MG63 (cell line): ENCODE data around the gene PKHD1. TPM values are rescaled to one million over a fixed set of nuclear protein-coding genes. Genes with fewer than 3 reads are reported as not detected.
"Not testable (repeated sequence)": the region's sequence is repeated elsewhere in the genome, so short reads cannot be mapped to it uniquely, and the experiment has no call there.

Experiments used
- DNase-seq: peaks from one replicate; pipeline ENCODE4 v3.0.0-alpha.2; 2020
- H3K27me3 ChIP-seq: fragments of 250-450 bp; sonication (Bioruptor Pico); 2 replicates; pipeline ENCODE4 v1.5.1; 2020; ENCODE audit warnings: mild to moderate bottlenecking, moderate library complexity
- H3K36me3 ChIP-seq: fragments of 250-450 bp; sonication (Bioruptor Pico); 2 replicates; pipeline ENCODE4 v1.5.1; 2020; ENCODE audit warnings: mild to moderate bottlenecking, moderate library complexity
- H3K4me3 ChIP-seq: fragments of 250-450 bp; sonication (Bioruptor Pico); 2 replicates; pipeline ENCODE4 v1.5.1; 2020; ENCODE audit warnings: mild to moderate bottlenecking, moderate library complexity
- H3K9me3 ChIP-seq: fragments of 250-450 bp; sonication (Bioruptor Pico); 2 replicates; pipeline ENCODE4 v1.5.1; 2020; ENCODE audit warnings: mild to moderate bottlenecking, moderate library complexity
- total RNA-seq: library from RNA; depleted of rRNA; stranded (reverse); fragments of >200 nt; shearing (Covaris generic); gene quantifications from 2 replicates; pipeline ENCODE4 v1.2.3, GENCODE V29; 2014; ENCODE audit warnings: low replicate concordance

Gene PKHD1
- total RNA-seq, 1 experiment from 2014 or later, result not detected

- Histone ChIP-seq H3K36me3 (no peaks in the 10 kb centered on the region), H3K9me3 (no peaks in the 10 kb centered on the region), H3K27me3 (no peaks in the 10 kb centered on the region), H3K4me3 (no peak overlapping the region)
- DNase-seq, result no peak
Observed at GRCh38 chr6:51932956-51933355, 154.5 kb downstream of the PKHD1 start.

DNA sequence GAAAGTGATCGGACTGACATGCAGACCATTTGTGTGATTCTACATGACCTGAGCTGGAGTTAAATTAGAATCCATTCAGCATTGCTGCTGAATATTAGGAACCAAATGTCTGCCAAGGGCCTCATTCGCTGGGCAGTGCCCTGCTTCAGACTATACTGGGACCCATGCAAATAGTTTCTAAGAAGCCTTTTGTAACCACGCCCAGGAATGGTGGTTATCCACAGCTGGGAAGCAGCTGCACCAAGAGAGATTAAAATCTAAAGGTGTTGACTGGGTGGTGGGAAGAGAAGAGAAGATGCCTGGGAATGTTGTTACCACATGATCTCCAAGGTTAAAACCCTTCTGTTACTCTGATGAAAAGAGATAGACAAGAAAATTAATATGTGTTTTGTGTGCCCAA lies 156.8 kb downstream of the PKHD1 start:
- Histone ChIP-seq H3K36me3 (no peaks in the 10 kb centered on the region), H3K4me3 (no peak overlapping the region), H3K9me3 (no peaks in the 10 kb centered on the region), H3K27me3 (no peaks in the 10 kb centered on the region)
- DNase-seq, result no peak

DNA sequence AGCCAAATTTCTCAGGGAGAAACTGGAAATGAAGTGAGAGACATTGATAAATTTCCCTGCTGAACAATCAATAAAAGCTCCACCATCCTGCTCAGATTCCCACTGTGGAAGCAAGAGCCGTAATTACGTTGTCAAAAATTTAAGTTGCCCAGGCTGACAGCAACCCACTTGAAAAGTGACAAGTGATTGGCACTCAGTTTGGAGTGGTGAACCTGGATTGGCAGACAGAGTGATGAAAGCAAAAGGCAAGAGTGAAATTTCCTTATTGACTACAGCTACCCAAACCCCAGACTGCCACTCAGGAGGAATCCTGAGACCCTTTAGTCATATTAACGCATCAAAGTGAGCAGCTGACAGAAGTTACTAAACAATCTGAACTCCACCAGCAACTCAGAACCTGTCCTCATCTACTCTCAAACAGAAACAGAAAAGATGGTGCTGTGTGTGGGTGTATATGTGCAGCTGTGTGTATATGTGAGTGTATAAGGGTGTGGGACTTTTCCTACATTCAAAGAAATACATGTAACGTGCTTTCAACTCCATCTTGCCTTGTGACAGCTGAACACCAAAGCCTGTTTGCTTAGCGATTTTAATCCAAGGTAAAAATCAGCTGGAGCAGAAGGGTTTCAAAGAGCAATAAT lies 157.4 kb downstream of the PKHD1 start:
- H3K27me3 ChIP-seq, result no peaks in the 10 kb centered on the region
- no peaks in the 10 kb centered on the region for H3K36me3 ChIP-seq
- H3K4me3 ChIP-seq, result no peak overlapping the region
- no peaks in the 10 kb centered on the region for H3K9me3 ChIP-seq
- no peak for DNase-seq

- no peaks in the 10 kb centered on the region for H3K27me3 ChIP-seq
- no peaks in the 10 kb centered on the region for H3K9me3 ChIP-seq
- no peak for DNase-seq
- no peaks in the 10 kb centered on the region for H3K36me3 ChIP-seq
- no peak overlapping the region for H3K4me3 ChIP-seq
Observed at GRCh38 chr6:51928320-51928719, 159.1 kb downstream of the PKHD1 start.

DNA sequence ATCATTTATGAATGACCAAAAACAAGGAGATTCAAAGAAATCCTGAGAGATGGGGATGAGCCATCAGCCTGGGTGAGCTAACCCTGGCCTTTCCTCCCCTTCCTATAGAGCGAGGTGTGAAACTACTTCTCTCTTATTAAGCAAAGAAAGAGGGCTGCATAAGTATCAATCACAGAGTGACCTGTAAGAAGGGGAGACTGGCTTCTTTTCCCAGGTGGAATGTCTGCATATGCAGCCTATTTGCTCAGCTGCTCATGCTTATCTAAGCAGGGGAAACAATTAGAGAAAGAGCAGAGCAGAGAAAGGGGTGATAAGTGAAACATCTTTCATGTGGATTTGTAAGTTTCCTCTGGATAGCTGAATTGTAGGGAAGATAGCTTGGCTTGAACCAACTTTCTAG lies 160.0 kb downstream of the PKHD1 start:
- H3K4me3 ChIP-seq, result no peak overlapping the region
- H3K27me3 ChIP-seq, result no peaks in the 10 kb centered on the region
- no peak for DNase-seq
- no peaks in the 10 kb centered on the region for H3K36me3 ChIP-seq
- no peaks in the 10 kb centered on the region for H3K9me3 ChIP-seq

DNA sequence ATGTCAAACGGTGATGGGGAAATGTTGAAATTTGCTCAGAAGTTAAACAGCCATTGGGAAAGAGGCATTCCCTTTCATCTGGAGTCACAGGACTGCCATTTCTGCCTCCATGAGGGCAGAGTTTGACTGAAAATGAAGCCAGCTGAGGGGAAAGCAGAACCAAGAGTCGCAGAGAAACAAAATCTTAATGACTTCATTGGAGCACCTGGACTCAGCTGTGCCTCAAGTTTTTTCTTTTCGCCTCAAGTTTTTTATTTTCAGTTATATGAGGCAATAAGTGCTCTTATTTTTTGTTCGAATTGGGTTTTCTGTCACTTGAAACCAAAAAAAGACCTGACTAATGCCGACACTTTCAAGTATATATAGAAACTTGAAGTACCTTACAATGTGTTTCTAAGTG lies 161.3 kb downstream of the PKHD1 start:
- Histone ChIP-seq H3K27me3 (no peaks in the 10 kb centered on the region), H3K9me3 (no peaks in the 10 kb centered on the region), H3K4me3 (no peak overlapping the region), H3K36me3 (no peaks in the 10 kb centered on the region)
- no peak for DNase-seq

DNA sequence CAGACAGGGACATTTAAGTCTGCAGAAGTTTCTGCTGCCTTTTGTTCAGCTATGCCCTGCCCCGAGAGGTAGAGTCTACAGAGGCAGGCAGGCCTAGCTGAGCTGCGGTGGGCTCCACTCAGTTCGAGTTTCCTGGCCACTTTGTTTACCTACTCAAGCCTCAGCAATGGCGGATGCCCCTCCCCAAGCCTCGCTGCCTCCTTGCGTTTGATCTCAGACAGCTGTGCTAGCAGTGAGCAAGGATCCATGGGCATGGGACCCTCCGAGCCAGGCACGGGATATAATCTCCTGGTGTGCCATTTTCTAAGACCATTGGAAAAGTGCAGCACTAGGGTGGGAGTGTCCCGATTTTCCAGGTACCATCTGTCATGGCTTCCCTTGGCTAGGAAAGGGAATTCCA lies 164.9 kb downstream of the PKHD1 start:
- not testable (repeated sequence) for DNase-seq, H3K9me3 ChIP-seq, H3K4me3 ChIP-seq, H3K27me3 ChIP-seq, H3K36me3 ChIP-seq

- not testable (repeated sequence) for H3K36me3 ChIP-seq, H3K27me3 ChIP-seq, DNase-seq, H3K4me3 ChIP-seq, H3K9me3 ChIP-seq
Observed at GRCh38 chr6:51918347-51918746, 169.1 kb downstream of the PKHD1 start.

GRCh38 chr6:51915098-51915497 lies 172.3 kb downstream of the PKHD1 start:
- DNase-seq, result no peak
- Histone ChIP-seq H3K4me3 (no peak overlapping the region), H3K27me3 (no peaks in the 10 kb centered on the region), H3K9me3 (no peaks in the 10 kb centered on the region), H3K36me3 (no peaks in the 10 kb centered on the region)

- Histone ChIP-seq H3K27me3 (no peaks in the 10 kb centered on the region), H3K9me3 (no peaks in the 10 kb centered on the region), H3K36me3 (no peaks in the 10 kb centered on the region), H3K4me3 (no peak overlapping the region)
- DNase-seq, result no peak
Observed at GRCh38 chr6:51913265-51913664, 174.1 kb downstream of the PKHD1 start.

DNA sequence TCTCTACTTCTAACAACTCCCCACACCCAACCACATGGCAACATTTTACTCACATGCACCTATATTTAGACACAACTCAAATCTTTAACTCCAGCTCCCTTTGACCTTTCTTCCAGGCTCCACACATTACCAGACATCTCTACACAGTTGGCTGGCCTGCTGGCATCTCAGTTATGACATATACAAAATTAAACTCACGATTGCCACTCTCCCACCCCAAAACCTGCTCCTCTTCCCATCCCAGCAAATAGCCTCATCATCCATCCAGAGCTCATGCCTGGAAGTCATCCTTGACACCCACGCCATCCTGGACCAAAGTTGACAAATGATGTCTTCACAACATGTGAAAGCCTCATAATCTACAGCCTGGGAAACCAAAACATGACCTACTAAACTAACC lies 176.6 kb downstream of the PKHD1 start:
- Histone ChIP-seq H3K9me3 (no peaks in the 10 kb centered on the region), H3K4me3 (no peak overlapping the region), H3K36me3 (no peaks in the 10 kb centered on the region), H3K27me3 (no peaks in the 10 kb centered on the region)
- DNase-seq, result no peak

GRCh38 chr6:51908243-51908642 lies 179.2 kb downstream of the PKHD1 start:
- no peak overlapping the region for H3K4me3 ChIP-seq
- no peak for DNase-seq

GRCh38 chr6:51901766-51902764 lies 185.3 kb downstream of the PKHD1 start:
- Histone ChIP-seq H3K4me3 (no peak overlapping the region), H3K9me3 (no peaks in the 10 kb centered on the region), H3K27me3 (no peaks in the 10 kb centered on the region), H3K36me3 (no peaks in the 10 kb centered on the region)
- no peak for DNase-seq

More at GRCh38 chr6:51908243-51908642, 179.2 kb downstream of the PKHD1 start:
- no peaks in the 10 kb centered on the region for H3K36me3 ChIP-seq
- H3K9me3 ChIP-seq, result no peaks in the 10 kb centered on the region
- no peaks in the 10 kb centered on the region for H3K27me3 ChIP-seq

- peak; percentile 11 for DNase-seq
- no peak overlapping the region for H3K4me3 ChIP-seq
- H3K9me3 ChIP-seq, result no peaks in the 10 kb centered on the region
- H3K27me3 ChIP-seq, result no peaks in the 10 kb centered on the region
- no peaks in the 10 kb centered on the region for H3K36me3 ChIP-seq
Observed at GRCh38 chr6:51893366-51893765, 194.0 kb downstream of the PKHD1 start.

DNA sequence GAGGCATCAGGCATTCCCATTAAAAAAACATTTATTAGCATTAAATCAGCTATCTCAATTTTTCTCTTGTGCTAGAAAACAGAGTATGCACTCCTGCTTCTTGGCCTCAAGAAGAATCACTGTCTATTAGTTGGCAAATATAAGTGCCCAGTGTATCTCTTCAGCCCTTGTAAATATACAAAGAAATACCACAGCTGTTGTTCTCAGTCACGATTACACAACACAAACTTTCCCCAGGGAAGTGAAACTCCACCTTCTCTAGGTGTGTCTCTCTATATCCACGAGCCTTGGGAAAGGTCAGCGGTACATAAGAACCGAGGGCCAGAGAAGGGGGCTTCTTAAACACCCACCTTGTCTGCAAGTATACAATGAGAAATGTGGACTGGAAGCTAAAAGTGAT lies 194.7 kb downstream of the PKHD1 start:
- Histone ChIP-seq H3K4me3 (no peak overlapping the region), H3K27me3 (no peaks in the 10 kb centered on the region), H3K9me3 (no peaks in the 10 kb centered on the region), H3K36me3 (no peaks in the 10 kb centered on the region)
- no peak for DNase-seq

GRCh38 chr6:51892339-51892738 lies 195.1 kb downstream of the PKHD1 start:
- H3K27me3 ChIP-seq, result no peaks in the 10 kb centered on the region
- no peaks in the 10 kb centered on the region for H3K9me3 ChIP-seq
- H3K36me3 ChIP-seq, result no peaks in the 10 kb centered on the region
- DNase-seq, result no peak
- no peak overlapping the region for H3K4me3 ChIP-seq

DNA sequence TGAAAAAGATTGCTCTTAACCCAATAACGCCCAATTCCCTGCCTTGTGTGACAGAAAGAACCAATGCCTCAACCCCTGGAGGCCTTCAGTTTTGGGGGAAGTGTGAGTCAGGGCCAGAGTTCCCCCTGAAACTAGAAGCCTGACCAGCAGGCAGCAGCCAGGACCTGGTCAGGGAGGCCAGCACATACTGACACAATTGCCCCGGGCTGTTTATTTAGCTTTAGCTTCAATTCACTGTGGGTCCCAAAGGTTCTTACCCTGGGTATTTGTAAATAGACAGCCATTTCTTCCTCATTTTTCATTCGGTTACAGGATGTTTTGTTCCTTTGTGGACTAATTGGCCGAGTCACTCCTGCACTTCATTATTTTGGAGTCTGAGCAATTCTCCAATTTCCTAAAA lies 195.6 kb downstream of the PKHD1 start:
- no peak overlapping the region for H3K4me3 ChIP-seq
- no peaks in the 10 kb centered on the region for H3K9me3 ChIP-seq
- no peak for DNase-seq
- no peaks in the 10 kb centered on the region for H3K36me3 ChIP-seq
- no peaks in the 10 kb centered on the region for H3K27me3 ChIP-seq

- no peaks in the 10 kb centered on the region for H3K27me3 ChIP-seq
- no peaks in the 10 kb centered on the region for H3K9me3 ChIP-seq
- H3K36me3 ChIP-seq, result no peaks in the 10 kb centered on the region
- DNase-seq, result no peak
- no peak overlapping the region for H3K4me3 ChIP-seq
Observed at GRCh38 chr6:51887859-51888258, 199.6 kb downstream of the PKHD1 start.
